ENCODE measurements around the gene MROH9.
"Not testable (repeated sequence)": the region's sequence is repeated elsewhere in the genome, so short reads cannot be mapped to it uniquely, and the experiment has no call there.

The MROH9 gene

DNA sequence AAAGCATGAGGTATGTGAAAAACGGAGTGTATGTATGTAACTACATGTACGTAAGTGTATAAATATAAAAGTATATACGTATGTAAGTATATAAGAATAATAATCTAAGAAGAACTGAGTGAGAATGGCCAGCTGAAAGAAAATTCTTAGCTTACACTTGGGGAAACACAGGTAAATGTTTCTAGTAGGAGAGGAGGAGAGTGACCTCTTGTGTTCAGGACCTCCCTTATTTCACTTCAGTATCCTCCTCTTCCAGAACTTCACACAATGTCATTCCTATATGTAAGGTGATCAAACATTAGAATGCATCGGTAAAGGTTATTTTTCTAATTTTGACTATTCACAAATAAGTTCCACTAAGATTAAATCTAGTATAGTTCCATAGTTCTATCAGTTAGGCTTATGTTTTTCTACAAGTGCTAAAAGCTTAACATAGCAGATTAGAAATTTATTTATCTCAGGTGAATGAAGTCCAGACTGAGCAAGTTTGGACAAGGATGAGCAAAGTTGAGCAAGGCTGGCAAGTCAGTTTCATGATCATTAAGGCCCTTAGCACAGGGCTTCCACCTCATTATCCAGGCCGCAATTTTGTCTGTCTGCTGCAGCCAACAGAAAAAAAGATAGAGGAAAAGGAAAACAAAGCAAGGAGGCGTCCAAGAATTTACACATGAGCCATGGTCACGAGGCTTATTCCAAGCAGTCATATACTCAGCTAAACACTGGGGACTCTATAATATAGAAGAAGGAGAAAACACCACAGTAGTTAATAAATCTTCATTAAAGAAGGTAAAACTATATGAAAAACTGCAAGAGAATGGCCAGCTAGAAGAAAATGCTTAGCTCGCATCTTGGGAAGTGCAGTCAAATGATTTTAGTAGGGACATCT, 7.1 kb upstream of the MROH9 start:
- Histone ChIP-seq H3K27me3 (ENCODE audit: control insufficient read depth, insufficient read depth, low read length) (no peaks in the 10 kb centered on the region), H3K4me2 (ENCODE audit: low read length) (no peak overlapping the region), H3K4me1 (ENCODE audit: control insufficient read depth, insufficient read depth, low read length) (peaks cover 23% of the 10 kb centered on the region), H3K4me3 (ENCODE audit: low read length) (no peak overlapping the region), H3K36me3 (ENCODE audit: insufficient read depth, low read length) (no peaks in the 10 kb centered on the region), H3K9me3 (replicated peaks; ENCODE audit: low read length) (no peaks in the 10 kb centered on the region), H3K9ac (ENCODE audit: low read depth, low read length) (peak overlapping the region; percentile 3)

DNA sequence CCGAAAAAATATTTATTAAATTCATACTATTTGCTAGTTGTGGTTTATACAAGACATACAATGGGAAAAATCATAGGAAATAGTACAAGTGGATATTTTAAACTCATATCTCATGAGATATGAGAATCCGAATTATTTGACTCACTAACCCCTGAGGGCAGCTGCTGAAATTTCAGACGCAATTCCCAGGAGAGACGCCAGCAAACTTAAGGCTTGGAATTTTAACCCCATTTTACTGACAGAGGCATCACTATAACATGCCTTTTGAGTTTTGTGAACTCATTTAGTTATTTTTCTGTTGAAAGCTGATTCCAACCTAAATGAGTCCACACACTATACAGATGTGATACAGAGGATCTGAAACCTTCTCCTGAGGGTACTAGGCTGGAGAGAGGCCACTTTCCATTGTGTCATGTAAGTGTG, 5.9 kb upstream of the MROH9 start:
- Histone ChIP-seq H3K27me3 (ENCODE audit: control insufficient read depth, insufficient read depth, low read length) (no peaks in the 10 kb centered on the region), H3K36me3 (ENCODE audit: insufficient read depth, low read length) (no peaks in the 10 kb centered on the region), H3K9ac (ENCODE audit: low read depth, low read length) (peak overlapping the region; percentile 71), H3K4me2 (ENCODE audit: low read length) (peak overlapping the region; percentile 69), H3K4me1 (ENCODE audit: control insufficient read depth, insufficient read depth, low read length) (peaks cover 23% of the 10 kb centered on the region), H3K9me3 (replicated peaks; ENCODE audit: low read length) (no peaks in the 10 kb centered on the region), H3K4me3 (ENCODE audit: low read length) (no peak overlapping the region)

DNA sequence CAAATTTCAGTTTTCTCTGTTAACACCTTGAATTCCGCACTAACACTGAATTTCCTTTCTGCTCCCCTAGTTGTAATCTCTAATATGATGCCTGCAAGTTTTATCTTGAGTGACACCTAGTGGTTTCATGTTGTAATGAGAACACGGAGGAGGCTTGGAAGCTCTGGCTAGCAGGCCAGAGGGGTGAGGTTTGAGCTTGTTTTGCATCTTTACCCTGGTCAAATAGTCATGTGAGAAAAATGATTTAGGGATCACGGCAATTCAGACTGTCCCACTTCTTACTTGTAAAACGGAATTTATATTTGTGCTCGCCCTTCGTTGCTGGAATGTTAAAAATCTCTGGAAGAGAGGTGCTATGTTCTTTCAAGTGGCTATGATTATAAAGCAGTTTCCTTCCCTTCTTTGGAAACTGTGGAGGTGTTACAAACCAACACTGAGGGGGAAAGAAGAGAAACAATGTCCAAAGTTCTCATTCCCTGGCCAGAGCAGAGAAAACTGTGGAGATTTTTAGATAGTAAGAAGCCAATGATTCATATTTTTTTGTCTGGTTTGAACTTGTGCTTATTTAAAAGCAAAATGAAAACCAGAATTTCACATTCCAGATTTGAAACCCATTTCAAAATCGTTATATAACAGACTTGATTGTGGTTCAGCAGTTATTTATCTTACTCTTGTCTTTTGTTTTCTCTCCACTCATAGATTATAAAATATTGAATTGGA, 5.3 kb upstream of the MROH9 start:
- Histone ChIP-seq H3K27me3 (ENCODE audit: control insufficient read depth, insufficient read depth, low read length) (no peaks in the 10 kb centered on the region), H3K4me3 (ENCODE audit: low read length) (peak overlapping the region; percentile 13), H3K4me1 (ENCODE audit: control insufficient read depth, insufficient read depth, low read length) (peaks cover 23% of the 10 kb centered on the region), H3K9me3 (replicated peaks; ENCODE audit: low read length) (no peaks in the 10 kb centered on the region), H3K9ac (ENCODE audit: low read depth, low read length) (peak overlapping the region; percentile 71), H3K4me2 (ENCODE audit: low read length) (peak overlapping the region; percentile 69), H3K36me3 (ENCODE audit: insufficient read depth, low read length) (no peaks in the 10 kb centered on the region)

DNA sequence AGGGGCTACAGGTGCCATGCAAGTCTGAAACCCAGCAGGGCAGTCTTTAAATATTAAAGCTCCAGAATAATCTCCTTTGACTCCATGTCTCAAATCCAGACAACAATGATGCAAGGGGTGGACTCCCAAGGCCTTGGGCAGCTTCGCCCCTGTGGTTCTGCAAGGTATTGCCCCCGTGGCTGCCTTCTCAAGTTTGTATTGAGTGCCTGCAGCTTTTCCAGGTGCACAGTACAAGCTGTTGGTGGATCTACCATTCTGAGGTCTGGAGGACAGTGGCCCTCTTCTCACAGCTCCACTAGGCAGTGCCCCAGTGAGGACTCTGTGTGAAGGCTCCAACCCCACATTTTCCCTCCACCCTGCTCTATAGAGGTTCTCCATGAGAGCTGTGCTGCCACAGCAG, 3.7 kb upstream of the MROH9 start:
- no peak overlapping the region for H3K9ac ChIP-seq (ENCODE audit: low read depth, low read length)
- H3K9me3 ChIP-seq (replicated peaks; ENCODE audit: low read length): no peaks in the 10 kb centered on the region
- peaks cover 23% of the 10 kb centered on the region for H3K4me1 ChIP-seq (ENCODE audit: control insufficient read depth, insufficient read depth, low read length)
- H3K4me3 ChIP-seq (ENCODE audit: low read length): no peak overlapping the region
- no peak overlapping the region for H3K4me2 ChIP-seq (ENCODE audit: low read length)
- no peaks in the 10 kb centered on the region for H3K27me3 ChIP-seq (ENCODE audit: control insufficient read depth, insufficient read depth, low read length)
- H3K36me3 ChIP-seq (ENCODE audit: insufficient read depth, low read length): no peaks in the 10 kb centered on the region

DNA sequence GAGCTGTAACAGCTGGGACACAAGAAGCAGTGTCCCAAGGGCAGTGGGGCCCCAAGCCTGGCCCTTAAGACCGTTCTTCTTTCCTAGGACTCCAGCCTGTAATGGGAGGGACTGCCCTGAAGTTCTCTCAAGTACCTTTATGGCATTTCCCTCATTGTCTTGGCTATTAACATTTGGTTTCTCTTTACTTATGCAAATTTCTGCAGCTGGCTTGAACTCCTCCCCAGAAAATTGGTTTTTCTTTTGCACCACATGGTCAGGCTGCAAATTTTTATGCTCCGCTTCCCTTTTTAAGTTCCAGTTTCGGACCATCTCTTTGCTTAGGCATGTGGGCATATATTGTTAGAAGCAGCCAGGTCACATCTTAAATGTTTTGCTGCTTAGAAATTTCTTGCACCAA, 3.1 kb upstream of the MROH9 start:
- H3K4me2 ChIP-seq (ENCODE audit: low read length): no peak overlapping the region
- H3K36me3 ChIP-seq (ENCODE audit: insufficient read depth, low read length): no peaks in the 10 kb centered on the region
- no peaks in the 10 kb centered on the region for H3K9me3 ChIP-seq (replicated peaks; ENCODE audit: low read length)
- H3K9ac ChIP-seq (ENCODE audit: low read depth, low read length): no peak overlapping the region
- H3K27me3 ChIP-seq (ENCODE audit: control insufficient read depth, insufficient read depth, low read length): no peaks in the 10 kb centered on the region
- H3K4me3 ChIP-seq (ENCODE audit: low read length): no peak overlapping the region
- H3K4me1 ChIP-seq (ENCODE audit: control insufficient read depth, insufficient read depth, low read length): peaks cover 23% of the 10 kb centered on the region

DNA sequence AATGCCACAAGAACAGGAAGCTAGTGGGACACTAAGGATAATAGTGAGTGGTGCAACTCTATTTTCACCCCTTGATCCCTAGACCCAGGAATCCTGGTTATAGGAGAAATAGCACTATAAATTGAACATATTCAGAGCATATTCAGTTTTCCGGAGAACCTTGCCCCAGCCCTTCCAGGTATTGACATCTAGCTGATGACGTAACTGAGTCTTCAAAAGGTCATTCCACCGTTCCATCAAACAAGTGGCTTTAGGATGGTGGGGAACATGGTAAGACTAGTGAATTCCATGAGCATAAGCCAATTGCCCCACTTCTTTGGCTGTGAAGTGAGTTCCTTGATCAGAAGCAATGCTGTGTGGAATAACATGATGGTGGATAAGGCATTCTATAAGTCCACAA, 2.9 kb downstream of the MROH9 start:
- Histone ChIP-seq H3K27me3 (ENCODE audit: control insufficient read depth, insufficient read depth, low read length) (no peaks in the 10 kb centered on the region), H3K4me3 (ENCODE audit: low read length) (no peak overlapping the region), H3K36me3 (ENCODE audit: insufficient read depth, low read length) (no peaks in the 10 kb centered on the region), H3K9me3 (replicated peaks; ENCODE audit: low read length) (no peaks in the 10 kb centered on the region), H3K4me2 (ENCODE audit: low read length) (no peak overlapping the region), H3K9ac (ENCODE audit: low read depth, low read length) (no peak overlapping the region), H3K4me1 (ENCODE audit: control insufficient read depth, insufficient read depth, low read length) (no peaks in the 10 kb centered on the region)

DNA sequence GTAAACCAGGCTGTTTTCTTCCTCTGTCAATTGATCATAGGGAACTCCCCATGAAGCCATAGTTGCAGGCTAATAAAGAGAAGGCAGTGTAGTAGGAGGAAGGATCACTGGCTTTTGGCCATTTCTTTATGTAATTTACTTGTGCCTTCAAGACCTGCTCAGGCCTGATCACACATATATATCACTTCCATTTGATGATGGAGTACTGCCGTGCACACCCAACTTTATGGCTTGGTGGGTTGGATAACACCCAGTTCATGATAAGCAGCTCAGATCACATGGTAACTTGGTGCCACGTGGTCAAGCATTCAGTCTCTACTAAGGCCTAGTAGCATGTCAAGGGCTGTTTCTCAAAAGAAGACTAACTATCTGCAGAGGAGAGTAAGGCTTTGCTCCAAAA, 4.1 kb downstream of the MROH9 start:
- no peak overlapping the region for H3K4me2 ChIP-seq (ENCODE audit: low read length)
- H3K4me3 ChIP-seq (ENCODE audit: low read length): no peak overlapping the region

DNA sequence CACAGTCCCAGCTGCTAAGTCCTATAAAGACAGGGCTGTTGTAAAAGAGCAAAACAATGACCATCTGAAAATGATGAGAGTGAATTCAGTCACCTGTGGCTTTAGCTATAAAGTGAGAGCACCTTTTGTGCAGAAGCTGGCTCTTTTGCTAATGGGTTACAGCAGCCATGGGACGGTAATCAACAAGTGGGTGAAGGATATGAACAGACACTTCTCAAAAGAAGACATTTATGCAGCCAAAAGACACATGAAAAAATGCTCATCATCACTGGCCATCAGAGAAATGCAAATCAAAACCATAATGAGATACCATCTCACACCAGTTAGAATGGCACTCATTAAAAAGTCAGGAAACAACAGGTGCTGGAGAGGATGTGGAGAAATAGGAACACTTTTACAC, 16.4 kb downstream of the MROH9 start:
- H3K4me3 ChIP-seq (ENCODE audit: low read length); H3K4me2 ChIP-seq (ENCODE audit: low read length); H3K27me3 ChIP-seq (ENCODE audit: control insufficient read depth, insufficient read depth, low read length); H3K9me3 ChIP-seq (replicated peaks; ENCODE audit: low read length); H3K9ac ChIP-seq (ENCODE audit: low read depth, low read length); H3K36me3 ChIP-seq (ENCODE audit: insufficient read depth, low read length); H3K4me1 ChIP-seq (ENCODE audit: control insufficient read depth, insufficient read depth, low read length): not testable (repeated sequence)

More for the DNA sequence above, 4.1 kb downstream of the MROH9 start:
- no peak overlapping the region for H3K9ac ChIP-seq (ENCODE audit: low read depth, low read length)
- H3K36me3 ChIP-seq (ENCODE audit: insufficient read depth, low read length): no peaks in the 10 kb centered on the region
- no peaks in the 10 kb centered on the region for H3K9me3 ChIP-seq (replicated peaks; ENCODE audit: low read length)
- no peaks in the 10 kb centered on the region for H3K27me3 ChIP-seq (ENCODE audit: control insufficient read depth, insufficient read depth, low read length)
- H3K4me1 ChIP-seq (ENCODE audit: control insufficient read depth, insufficient read depth, low read length): no peaks in the 10 kb centered on the region

DNA sequence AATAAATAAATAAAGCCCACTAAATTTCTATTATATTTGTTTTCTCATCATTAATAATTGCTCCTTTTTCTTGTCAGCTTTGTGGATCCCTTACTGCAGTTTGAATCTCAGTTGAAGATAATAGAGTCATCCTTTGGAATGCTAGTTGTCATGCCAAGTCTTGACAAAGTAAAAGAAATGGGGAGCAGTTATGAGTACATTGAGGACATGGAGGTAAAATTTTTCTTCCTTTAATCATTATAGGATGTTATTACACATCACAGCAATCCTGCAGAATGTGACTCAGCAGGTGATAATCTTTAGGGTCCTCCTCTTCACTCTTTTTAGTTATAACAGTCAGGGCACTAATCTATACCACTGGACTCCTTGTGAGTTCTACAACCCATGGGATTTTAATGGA, 24.1 kb downstream of the MROH9 start:
- Histone ChIP-seq H3K36me3 (ENCODE audit: insufficient read depth, low read length) (no peaks in the 10 kb centered on the region), H3K9me3 (replicated peaks; ENCODE audit: low read length) (no peaks in the 10 kb centered on the region), H3K27me3 (ENCODE audit: control insufficient read depth, insufficient read depth, low read length) (no peaks in the 10 kb centered on the region), H3K9ac (ENCODE audit: low read depth, low read length) (no peak overlapping the region), H3K4me3 (ENCODE audit: low read length) (no peak overlapping the region), H3K4me2 (ENCODE audit: low read length) (no peak overlapping the region), H3K4me1 (ENCODE audit: control insufficient read depth, insufficient read depth, low read length) (peaks cover 7% of the 10 kb centered on the region)

DNA sequence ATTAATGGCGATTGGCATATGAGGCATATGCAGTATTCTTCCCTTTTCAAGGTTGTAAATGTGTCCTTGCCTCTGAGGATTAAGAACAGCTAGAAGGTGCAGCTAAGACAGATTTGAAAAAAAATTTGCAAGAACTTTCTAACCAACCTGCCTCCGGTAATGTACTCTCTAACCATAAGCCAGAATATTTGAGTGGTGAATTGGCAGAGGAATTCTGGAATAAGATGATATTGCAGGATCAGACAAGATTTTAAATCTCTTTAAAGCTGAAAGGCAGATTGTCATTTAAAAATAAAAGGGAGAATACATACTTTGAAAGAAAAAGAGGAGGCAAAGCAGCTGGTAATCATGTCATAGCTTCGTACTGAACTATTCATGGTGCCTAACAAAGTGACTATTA, 29.2 kb downstream of the MROH9 start:
- Histone ChIP-seq H3K36me3 (ENCODE audit: insufficient read depth, low read length) (no peaks in the 10 kb centered on the region), H3K4me1 (ENCODE audit: control insufficient read depth, insufficient read depth, low read length) (peaks cover 8% of the 10 kb centered on the region), H3K4me2 (ENCODE audit: low read length) (no peak overlapping the region), H3K9me3 (replicated peaks; ENCODE audit: low read length) (no peaks in the 10 kb centered on the region), H3K4me3 (ENCODE audit: low read length) (no peak overlapping the region), H3K27me3 (ENCODE audit: control insufficient read depth, insufficient read depth, low read length) (no peaks in the 10 kb centered on the region), H3K9ac (ENCODE audit: low read depth, low read length) (no peak overlapping the region)

DNA sequence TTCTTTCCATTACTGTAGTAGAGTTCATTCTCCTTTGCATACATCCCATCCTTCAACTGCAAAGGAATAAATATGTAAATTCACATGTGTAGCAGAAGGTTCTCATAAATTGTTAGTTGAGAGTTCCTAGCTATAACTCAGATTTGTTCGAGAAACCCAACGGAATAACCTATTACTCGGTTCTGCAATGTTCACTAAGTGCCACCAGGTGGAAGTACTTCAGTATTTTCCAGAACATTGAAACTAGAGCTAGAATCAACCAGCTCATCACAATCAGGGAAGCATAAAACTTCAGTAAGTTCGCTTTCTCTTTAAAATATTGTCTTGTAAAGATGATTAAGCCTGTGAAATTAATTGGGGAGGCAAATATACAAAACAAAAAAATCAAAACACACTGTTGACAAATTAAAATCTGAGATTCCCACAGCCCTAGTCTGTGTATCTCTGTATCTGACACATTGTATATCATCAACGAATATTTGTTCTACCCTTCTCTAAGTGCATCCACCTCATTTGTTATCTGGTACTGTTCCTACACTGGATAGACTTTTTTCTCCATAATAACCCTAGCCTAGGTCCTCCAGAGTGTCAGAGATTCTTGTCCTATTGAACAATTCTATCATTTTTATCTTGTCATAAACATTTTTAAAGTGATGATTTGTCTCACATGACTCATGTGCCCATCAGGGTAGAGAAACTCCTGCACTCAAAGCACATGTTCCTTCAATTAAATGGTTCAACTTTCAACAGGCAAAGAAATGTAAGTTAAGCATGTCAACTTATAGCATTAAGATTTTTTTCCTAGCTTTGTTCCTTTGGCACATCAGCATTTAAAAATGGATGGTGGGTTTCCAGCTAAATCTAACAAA, 31.9 kb downstream of the MROH9 start:
- H3K4me2 ChIP-seq (ENCODE audit: low read length): peak overlapping the region; percentile 25
- H3K4me3 ChIP-seq (ENCODE audit: low read length): no peak overlapping the region
- no peaks in the 10 kb centered on the region for H3K36me3 ChIP-seq (ENCODE audit: insufficient read depth, low read length)
- peaks cover 5% of the 10 kb centered on the region for H3K4me1 ChIP-seq (ENCODE audit: control insufficient read depth, insufficient read depth, low read length)
- H3K27me3 ChIP-seq (ENCODE audit: control insufficient read depth, insufficient read depth, low read length): no peaks in the 10 kb centered on the region
- no peaks in the 10 kb centered on the region for H3K9me3 ChIP-seq (replicated peaks; ENCODE audit: low read length)
- H3K9ac ChIP-seq (ENCODE audit: low read depth, low read length): no peak overlapping the region
